Hepatocyte (in vitro differentiated cells): ENCODE results near the gene CRACR2A. TPM values are rescaled to one million over a fixed set of nuclear protein-coding genes. Genes with fewer than 3 reads are reported as not detected.

Experiments
- DNase-seq: peaks from one replicate; pipeline ENCODE4 v3.0.0-alpha.2; 2016; ENCODE audit warnings: low spot score
- H2AFZ ChIP-seq: fragments of 200-600 bp; sonication (generic); 2 replicates; pipeline ENCODE4 v1.6.0; 2016; ENCODE audit warnings: antibody characterized with exemption, mild to moderate bottlenecking
- H3K27ac ChIP-seq: fragments of 200-600 bp; sonication (generic); 2 replicates; pipeline ENCODE4 v1.5.1; 2016; ENCODE audit warnings: mild to moderate bottlenecking
- H3K27me3 ChIP-seq: fragments of 200-600 bp; sonication (generic); 2 replicates; pipeline ENCODE4 v1.6.1; 2016
- H3K36me3 ChIP-seq: fragments of 200-600 bp; sonication (generic); replicated peaks from 2 replicates; pipeline ENCODE4 v1.5.1; 2016; ENCODE audit warnings: low read depth; ENCODE audit not compliant: insufficient read depth
- H3K4me1 ChIP-seq: fragments of 200-600 bp; sonication (generic); 2 replicates; pipeline ENCODE4 v1.5.1; 2016; ENCODE audit warnings: mild to moderate bottlenecking, moderate library complexity; ENCODE audit not compliant: insufficient read depth
- H3K4me2 ChIP-seq: fragments of 200-600 bp; sonication (generic); 2 replicates; pipeline ENCODE4 v1.6.0; 2016
- H3K4me3 ChIP-seq: fragments of 200-600 bp; sonication (generic); 2 replicates; pipeline ENCODE4 v1.5.1; 2016; ENCODE audit warnings: mild to moderate bottlenecking
- H3K79me2 ChIP-seq: fragments of 200-600 bp; sonication (generic); 2 replicates; pipeline ENCODE4 v1.6.0; 2017; ENCODE audit warnings: mild to moderate bottlenecking
- H3K9me2 ChIP-seq: fragments of 200-600 bp; sonication (generic); replicated peaks from 2 replicates; pipeline ENCODE4 v1.6.0; 2017; ENCODE audit warnings: mild to moderate bottlenecking; ENCODE audit not compliant: insufficient read depth
- H3K9me3 ChIP-seq: fragments of 200-600 bp; sonication (generic); 2 replicates; pipeline ENCODE4 v1.5.1; 2016; ENCODE audit warnings: low read depth, mild to moderate bottlenecking
- H4K20me1 ChIP-seq: fragments of 200-600 bp; sonication (generic); 2 replicates; pipeline ENCODE4 v1.6.0; 2016; ENCODE audit warnings: mild to moderate bottlenecking; ENCODE audit not compliant: insufficient read depth, poor library complexity, severe bottlenecking
- EZH2 ChIP-seq: fragments of 200-600 bp; sonication (generic); IDR thresholded peaks from 2 replicates; pipeline ENCODE4 v1.6.1; 2016; ENCODE audit warnings: antibody characterized with exemption, mild to moderate bottlenecking, borderline replicate concordance
- EZH2phosphoT487 ChIP-seq: fragments of 200-600 bp; sonication (generic); IDR thresholded peaks from one replicate; pipeline ENCODE4 v1.6.1; 2018; ENCODE audit warnings: antibody characterized with exemption, mild to moderate bottlenecking, low read depth, moderate library complexity; ENCODE audit not compliant: unreplicated experiment, severe bottlenecking
- WGBS: methylation state at CpG from one replicate; pipeline ENCODE4 v1.1.6; 2016; ENCODE audit warnings: low lambda C conversion rate; ENCODE audit errors: missing lambda C conversion rate; 5-methylcytosine and 5-hydroxymethylcytosine counted together
- polyA plus RNA-seq: library from polyadenylated mRNA; unstranded; fragments of >200 nt; fragmentation: Nextera tagmentation; extraction: Ambion mirVana; gene quantifications from 2 replicates; pipeline ENCODE4 v1.2.1, GENCODE V29; 2016
- total RNA-seq: library from RNA; depleted of rRNA; stranded (reverse); fragments of >200 nt; gene quantifications from 2 replicates; pipeline ENCODE4 v1.2.3, GENCODE V29; 2014
- TF ChIP-seq, protein P1 (sequence below): fragments of 200-600 bp; sonication (generic); IDR thresholded peaks from 2 replicates; pipeline ENCODE4 v1.5.1; 2016; ENCODE audit warnings: antibody characterized with exemption, mild to moderate bottlenecking; ENCODE audit not compliant: poor library complexity

CRACR2A gene
- total and polyA plus RNA-seq, 2 experiments from 2014 or later = 0.30 to 0.80 TPM

DNA sequence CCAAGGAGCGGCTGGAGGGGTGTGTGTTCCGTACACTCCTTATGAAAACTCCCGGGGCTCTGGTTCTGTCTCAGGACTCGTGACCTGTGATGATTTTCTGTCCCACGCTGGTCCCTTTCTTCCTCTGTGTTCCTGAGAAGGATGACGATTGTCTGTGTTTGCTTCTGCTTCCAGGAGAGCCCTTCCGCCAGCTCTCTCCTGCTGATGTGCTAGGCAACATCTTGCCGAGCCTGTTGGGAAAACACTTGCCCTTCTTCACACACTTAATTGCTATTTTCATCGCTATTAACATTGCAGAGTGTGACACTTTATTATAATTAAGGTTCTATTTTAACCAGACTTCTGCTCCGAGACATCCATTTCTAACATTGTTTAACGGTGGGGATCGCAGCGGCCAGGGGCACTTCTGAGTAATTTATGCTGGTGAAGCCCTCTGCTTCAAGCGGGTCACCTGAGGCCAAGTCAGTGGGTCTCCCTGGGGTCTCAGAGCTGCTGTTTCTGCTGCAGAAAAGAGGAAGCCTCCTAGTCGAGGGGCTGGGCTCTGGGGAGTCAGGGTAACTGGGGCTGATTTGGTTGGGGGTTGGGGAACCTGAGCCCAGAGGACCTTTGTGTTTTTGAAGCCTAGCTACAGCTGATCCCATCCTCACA, 173.3 kb downstream of the CRACR2A start:
- Histone ChIP-seq H2AFZ (no peak overlapping the region), H3K36me3 (no peaks in the 10 kb centered on the region), H3K9me3 (no peaks in the 10 kb centered on the region), H3K27me3 (peaks cover 1% of the 10 kb centered on the region), H3K4me3 (no peak overlapping the region), H3K27ac (no peak overlapping the region), H3K79me2 (no peaks in the 10 kb centered on the region), H3K4me2 (no peak overlapping the region), H3K4me1 (no peaks in the 10 kb centered on the region), H4K20me1 (no peaks in the 10 kb centered on the region), H3K9me2 (no peaks in the 10 kb centered on the region)
- 83% methylated on average over 15 of the region's 15 CpGs for WGBS
- TF ChIP-seq EZH2phosphoT487 (no peak), EZH2 (no peak)
- TF ChIP-seq, protein P1, sequence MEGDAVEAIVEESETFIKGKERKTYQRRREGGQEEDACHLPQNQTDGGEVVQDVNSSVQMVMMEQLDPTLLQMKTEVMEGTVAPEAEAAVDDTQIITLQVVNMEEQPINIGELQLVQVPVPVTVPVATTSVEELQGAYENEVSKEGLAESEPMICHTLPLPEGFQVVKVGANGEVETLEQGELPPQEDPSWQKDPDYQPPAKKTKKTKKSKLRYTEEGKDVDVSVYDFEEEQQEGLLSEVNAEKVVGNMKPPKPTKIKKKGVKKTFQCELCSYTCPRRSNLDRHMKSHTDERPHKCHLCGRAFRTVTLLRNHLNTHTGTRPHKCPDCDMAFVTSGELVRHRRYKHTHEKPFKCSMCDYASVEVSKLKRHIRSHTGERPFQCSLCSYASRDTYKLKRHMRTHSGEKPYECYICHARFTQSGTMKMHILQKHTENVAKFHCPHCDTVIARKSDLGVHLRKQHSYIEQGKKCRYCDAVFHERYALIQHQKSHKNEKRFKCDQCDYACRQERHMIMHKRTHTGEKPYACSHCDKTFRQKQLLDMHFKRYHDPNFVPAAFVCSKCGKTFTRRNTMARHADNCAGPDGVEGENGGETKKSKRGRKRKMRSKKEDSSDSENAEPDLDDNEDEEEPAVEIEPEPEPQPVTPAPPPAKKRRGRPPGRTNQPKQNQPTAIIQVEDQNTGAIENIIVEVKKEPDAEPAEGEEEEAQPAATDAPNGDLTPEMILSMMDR = no peak
- no peak for DNase-seq

DNA sequence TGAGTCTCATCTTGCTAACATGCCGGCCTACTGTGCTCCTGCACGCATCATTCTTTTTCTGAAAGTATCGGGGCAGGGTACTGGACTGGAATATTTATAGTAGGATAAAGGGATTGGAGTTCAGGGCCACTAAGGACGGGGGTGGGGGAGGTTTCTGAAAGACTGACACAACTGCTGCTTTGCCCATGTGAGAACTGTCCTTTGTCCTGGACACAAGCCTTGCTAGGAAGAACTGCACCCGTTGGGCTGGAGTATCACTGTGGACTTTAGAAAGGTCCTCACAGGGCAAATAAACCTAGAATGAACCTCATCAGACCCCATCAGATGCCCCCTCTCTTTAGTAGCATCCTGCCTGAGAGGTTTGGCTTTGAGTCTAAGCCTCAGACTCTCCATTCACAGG, 174.4 kb downstream of the CRACR2A start:
- H2AFZ ChIP-seq = no peak overlapping the region
- no peak overlapping the region for H3K4me3 ChIP-seq
- no peaks in the 10 kb centered on the region for H3K36me3 ChIP-seq
- no peaks in the 10 kb centered on the region for H3K9me3 ChIP-seq
- DNase-seq = no peak
- H3K27ac ChIP-seq = no peak overlapping the region
- H3K9me2 ChIP-seq = no peaks in the 10 kb centered on the region
- H3K4me1 ChIP-seq = no peaks in the 10 kb centered on the region
- H4K20me1 ChIP-seq = no peaks in the 10 kb centered on the region
- WGBS = 53% methylated on average over 5 of the region's 5 CpGs
- H3K27me3 ChIP-seq = peaks cover 3% of the 10 kb centered on the region
- TF ChIP-seq EZH2phosphoT487 (no peak), EZH2 (no peak)
- TF ChIP-seq, protein P1 = no peak
- H3K4me2 ChIP-seq = no peak overlapping the region
- no peaks in the 10 kb centered on the region for H3K79me2 ChIP-seq

- DNase-seq = no peak
- TF ChIP-seq, protein P1 = no peak
- TF ChIP-seq EZH2phosphoT487 (no peak), EZH2 (no peak)
- H4K20me1 ChIP-seq = no peaks in the 10 kb centered on the region
- no peak overlapping the region for H2AFZ ChIP-seq
- peaks cover 3% of the 10 kb centered on the region for H3K27me3 ChIP-seq
- H3K79me2 ChIP-seq = no peaks in the 10 kb centered on the region
- H3K4me2 ChIP-seq = no peak overlapping the region
- no peaks in the 10 kb centered on the region for H3K9me2 ChIP-seq
- H3K4me1 ChIP-seq = no peaks in the 10 kb centered on the region
- H3K36me3 ChIP-seq = no peaks in the 10 kb centered on the region
- H3K4me3 ChIP-seq = no peak overlapping the region
- no peaks in the 10 kb centered on the region for H3K9me3 ChIP-seq
- 98% methylated on average over 9 of the region's 9 CpGs for WGBS
- H3K27ac ChIP-seq = no peak overlapping the region
Measured at GRCh38 chr12:3576891-3577290, 176.0 kb downstream of the CRACR2A start.
